Stimulated activated CD4-positive, alpha-beta T cell treated with anti-CD3 and anti-CD28 coated beads, Interleukin-2, amount 100 ng/mL, for 24 hours (primary cell): ENCODE measurements around the gene DRAXIN.
A peak's percentile ranks its signal among the peaks of the same experiment; 100 is the strongest.

Experiments
- DNase-seq, 2 donors: peaks; one replicate each; pipeline ENCODE4 v3.0.0-alpha.2; 2020

DRAXIN gene

GRCh38 chr1:11712285-11712684, 20.8 kb downstream of the DRAXIN start:
- DNase-seq = no peak

GRCh38 chr1:11713095-11713494, 21.6 kb downstream of the DRAXIN start:
- DNase-seq = no peak

GRCh38 chr1:11714831-11715575, 23.5 kb downstream of the DRAXIN start:
- no peak for DNase-seq

- peak; percentile 89 to 90 for DNase-seq
These were observed 28.0 kb downstream of the DRAXIN start for GRCh38 chr1:11719313-11720032.

- no peak for DNase-seq
These were observed 28.5 kb downstream of the DRAXIN start for GRCh38 chr1:11720033-11720376.

- no peak for DNase-seq
These were observed 29.0 kb downstream of the DRAXIN start for GRCh38 chr1:11720525-11720924.

GRCh38 chr1:11721311-11721710, 29.8 kb downstream of the DRAXIN start:
- DNase-seq = no peak

- no peak for DNase-seq
These were observed 31.0 kb downstream of the DRAXIN start for GRCh38 chr1:11722538-11722937.

- no peak for DNase-seq
These were observed 34.1 kb downstream of the DRAXIN start for GRCh38 chr1:11725616-11726015.

GRCh38 chr1:11727119-11727518, 35.6 kb downstream of the DRAXIN start:
- DNase-seq = no peak

GRCh38 chr1:11728126-11728806, 36.8 kb downstream of the DRAXIN start:
- no peak for DNase-seq

- no peak for DNase-seq
These were observed 37.6 kb downstream of the DRAXIN start for GRCh38 chr1:11729155-11729497.

GRCh38 chr1:11729498-11730428, 38.3 kb downstream of the DRAXIN start:
- DNase-seq = no peak

GRCh38 chr1:11730429-11730891, 39.0 kb downstream of the DRAXIN start:
- DNase-seq = no peak

- peak in 1 of 2 donors; percentile 22 for DNase-seq
These were observed 40.3 kb downstream of the DRAXIN start for GRCh38 chr1:11731691-11732283.

- DNase-seq = no peak
These were observed 41.8 kb downstream of the DRAXIN start for GRCh38 chr1:11733306-11733705.

GRCh38 chr1:11735531-11735853, 44.0 kb downstream of the DRAXIN start:
- no peak for DNase-seq

- peak; percentile 89 to 94 for DNase-seq
These were observed 44.6 kb downstream of the DRAXIN start, which contains the start of gene AGTRAP for GRCh38 chr1:11735854-11736745. AGTRAP (plus strand) TSS chr1:11736136; CDS start chr1:11736209, 73 bp downstream.

GRCh38 chr1:11736746-11737639, 45.5 kb downstream of the DRAXIN start:
- peak; percentile 43 to 53 for DNase-seq

- no peak for DNase-seq
These were observed 46.6 kb downstream of the DRAXIN start for GRCh38 chr1:11738096-11738495.
